OCI-LY3 (cell line): ENCODE measurements around the gene RPS6KA5.

Experiments used
- CTCF ChIP-seq: fragments of 200-600, 300-600 bp; sonication (generic); IDR thresholded peaks from 2 replicates; pipeline ENCODE4 v1.5.1; 2014; ENCODE audit warnings: antibody characterized with exemption, low read length, low read depth
- EZH2phosphoT487 ChIP-seq: fragments of 200-600 bp; shearing (Covaris generic); IDR thresholded peaks from 2 replicates; pipeline ENCODE4 v1.6.1; 2018; ENCODE audit warnings: antibody characterized with exemption, mixed run types, low read depth

- TF ChIP-seq CTCF, result no peak
- TF ChIP-seq EZH2phosphoT487, result no peak
Observed at GRCh38 chr14:90836692-90837063, 223.8 kb downstream of the RPS6KA5 start.
